GM12801 (cell line): ENCODE measurements around the gene NR4A3.

Experiments
- CTCF ChIP-seq: IDR thresholded peaks from one replicate; pipeline ENCODE4 v1.5.1; 2011; ENCODE audit warnings: control low read depth; ENCODE audit not compliant: insufficient read length; ENCODE audit errors: extremely low read depth

The NR4A3 gene

GRCh38 chr9:99870126-99870525 is 48.4 kb downstream of the NR4A3 start:
- TF ChIP-seq CTCF = no peak

GRCh38 chr9:99873531-99873930 is 51.8 kb downstream of the NR4A3 start:
- TF ChIP-seq CTCF = no peak

GRCh38 chr9:99873943-99874584 is 52.4 kb downstream of the NR4A3 start:
- no peak for TF ChIP-seq CTCF

- TF ChIP-seq CTCF = no peak
Observed at GRCh38 chr9:99876190-99876589, 54.5 kb downstream of the NR4A3 start.

- TF ChIP-seq CTCF = no peak
Observed at GRCh38 chr9:99878651-99879050, 57.0 kb downstream of the NR4A3 start.

GRCh38 chr9:99881769-99882168 is 60.1 kb downstream of the NR4A3 start:
- no peak for TF ChIP-seq CTCF

GRCh38 chr9:99885747-99886146 is 64.1 kb downstream of the NR4A3 start:
- TF ChIP-seq CTCF = no peak
